Naive B cell (primary cell): Measurements from ENCODE around the gene SLC9A5. TPM values are rescaled to one million over a fixed set of nuclear protein-coding genes. Genes with fewer than 3 reads are reported as not detected.

Experiments
- ATAC-seq, 2 donors: fragments of 150-1000 bp; cut with Tn5 transposase; 2 replicates each; pipeline ENCODE4 v1.10.0; 2021; ENCODE audit warnings: low read depth in 2 of 2, mild to moderate bottlenecking in 2 of 2, moderate library complexity in 2 of 2
- DNase-seq: peaks from one replicate; pipeline ENCODE4 v3.0.0; 2022
- H3K27ac Mint-ChIP-seq, 6 donors: one replicate each; pipeline ENCODE4 v1.8.0; 2020 to 2022; ENCODE audit warnings: mild to moderate bottlenecking in 6 of 6, mixed read lengths in 6 of 6, moderate library complexity in 5 of 6, inconsistent platforms in 2 of 6
- H3K27me3 Mint-ChIP-seq, 3 donors: one replicate each; pipeline ENCODE4 v1.8.0; 2021 to 2022; ENCODE audit warnings: mixed read lengths in 3 of 3, mild to moderate bottlenecking in 1 of 3
- H3K36me3 Mint-ChIP-seq, 2 donors: one replicate each; pipeline ENCODE4 v1.8.0; 2020 to 2022; ENCODE audit warnings: mixed read lengths in 2 of 2, inconsistent platforms in 1 of 2, mild to moderate bottlenecking in 1 of 2
- H3K4me1 Mint-ChIP-seq, 3 donors: one replicate each; pipeline ENCODE4 v1.8.0; 2020 to 2022; ENCODE audit warnings: mixed read lengths in 3 of 3, inconsistent platforms in 1 of 3, mild to moderate bottlenecking in 1 of 3, moderate library complexity in 1 of 3
- H3K4me3 Mint-ChIP-seq, 8 donors: one replicate each; pipeline ENCODE4 v1.8.0; 2020 to 2022; ENCODE audit warnings: mild to moderate bottlenecking in 8 of 8, mixed read lengths in 8 of 8, moderate library complexity in 8 of 8, inconsistent platforms in 2 of 8
- H3K9me3 Mint-ChIP-seq, 7 donors: one replicate each; pipeline ENCODE4 v1.8.0; 2020 to 2022; ENCODE audit warnings: mixed read lengths in 7 of 7, mild to moderate bottlenecking in 5 of 7, inconsistent platforms in 2 of 7, moderate library complexity in 1 of 7
- polyA plus RNA-seq, 6 donors: library from polyadenylated mRNA; unstranded; fragments of 300-500 nt; fragmentation: Illumina TruSeq; gene quantifications; one replicate each; pipeline ENCODE4 v1.2.3, GENCODE V29; 2021; ENCODE audit warnings: low read depth in 6 of 6

The SLC9A5 gene, protein sequence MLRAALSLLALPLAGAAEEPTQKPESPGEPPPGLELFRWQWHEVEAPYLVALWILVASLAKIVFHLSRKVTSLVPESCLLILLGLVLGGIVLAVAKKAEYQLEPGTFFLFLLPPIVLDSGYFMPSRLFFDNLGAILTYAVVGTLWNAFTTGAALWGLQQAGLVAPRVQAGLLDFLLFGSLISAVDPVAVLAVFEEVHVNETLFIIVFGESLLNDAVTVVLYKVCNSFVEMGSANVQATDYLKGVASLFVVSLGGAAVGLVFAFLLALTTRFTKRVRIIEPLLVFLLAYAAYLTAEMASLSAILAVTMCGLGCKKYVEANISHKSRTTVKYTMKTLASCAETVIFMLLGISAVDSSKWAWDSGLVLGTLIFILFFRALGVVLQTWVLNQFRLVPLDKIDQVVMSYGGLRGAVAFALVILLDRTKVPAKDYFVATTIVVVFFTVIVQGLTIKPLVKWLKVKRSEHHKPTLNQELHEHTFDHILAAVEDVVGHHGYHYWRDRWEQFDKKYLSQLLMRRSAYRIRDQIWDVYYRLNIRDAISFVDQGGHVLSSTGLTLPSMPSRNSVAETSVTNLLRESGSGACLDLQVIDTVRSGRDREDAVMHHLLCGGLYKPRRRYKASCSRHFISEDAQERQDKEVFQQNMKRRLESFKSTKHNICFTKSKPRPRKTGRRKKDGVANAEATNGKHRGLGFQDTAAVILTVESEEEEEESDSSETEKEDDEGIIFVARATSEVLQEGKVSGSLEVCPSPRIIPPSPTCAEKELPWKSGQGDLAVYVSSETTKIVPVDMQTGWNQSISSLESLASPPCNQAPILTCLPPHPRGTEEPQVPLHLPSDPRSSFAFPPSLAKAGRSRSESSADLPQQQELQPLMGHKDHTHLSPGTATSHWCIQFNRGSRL
- under 1 TPM in 4 of 6 donors, not detected in 2; 0.08 to 0.14 (median 0.10) TPM for polyA plus RNA-seq

DNA sequence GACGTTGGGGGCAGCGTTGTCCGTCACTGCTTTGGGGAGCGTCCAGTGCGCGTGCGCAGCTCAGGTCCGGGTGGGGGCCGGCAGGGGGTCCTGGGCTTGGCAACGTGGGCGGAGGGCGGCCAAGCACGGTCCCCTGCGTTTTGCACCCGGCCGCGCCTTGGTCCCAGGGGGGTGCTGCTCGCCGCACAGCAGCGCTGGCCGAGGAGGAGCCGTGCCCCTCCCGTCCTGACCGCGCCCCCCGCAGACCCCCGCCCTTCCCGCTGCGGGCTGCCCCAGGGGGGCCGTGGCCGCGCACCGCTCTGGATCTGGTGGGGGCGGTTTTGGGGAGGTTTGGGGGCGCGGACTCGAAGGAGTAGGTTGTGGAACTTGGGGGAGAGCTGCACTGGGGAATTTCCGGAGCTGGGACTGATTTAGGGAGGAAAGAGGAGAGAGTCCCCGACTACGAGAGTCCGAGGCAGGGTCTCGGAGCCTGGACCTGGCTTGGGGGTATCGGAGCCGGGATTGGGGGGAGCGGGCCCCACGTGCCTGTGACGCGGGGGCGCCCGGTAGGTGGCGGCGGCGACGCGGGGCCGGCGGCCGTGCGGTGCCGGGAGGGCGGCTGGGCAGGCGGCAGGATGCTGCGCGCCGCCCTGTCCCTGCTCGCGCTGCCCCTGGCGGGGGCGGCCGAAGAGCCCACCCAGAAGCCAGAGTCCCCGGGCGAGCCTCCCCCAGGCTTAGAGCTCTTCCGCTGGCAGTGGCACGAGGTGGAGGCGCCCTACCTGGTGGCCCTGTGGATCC is at the start of gene SLC9A5:
Gene SLC9A5, plus strand, starts transcription at position 579 of the 777 bp plus-strand sequence. Its CDS starts 36 bp downstream, at position 615.
- H3K36me3 Mint-ChIP-seq = no peaks in the 10 kb centered on the region
- no peaks in the 10 kb centered on the region for H3K9me3 Mint-ChIP-seq
- peak; percentile 35 for DNase-seq
- ATAC-seq = no peak
- H3K4me3 Mint-ChIP-seq = peak within 1 kb of the TSS; percentile 87 to 99 (median 96)
- H3K27me3 Mint-ChIP-seq = peaks cover 0 to 33% (median 23%) of the 10 kb centered on the region in 3 donors
- H3K27ac Mint-ChIP-seq = peak within 1 kb of the TSS; percentile 35 to 98 (median 81)
- H3K4me1 Mint-ChIP-seq = peaks cover 44% of the 10 kb centered on the region in 3 donors

DNA sequence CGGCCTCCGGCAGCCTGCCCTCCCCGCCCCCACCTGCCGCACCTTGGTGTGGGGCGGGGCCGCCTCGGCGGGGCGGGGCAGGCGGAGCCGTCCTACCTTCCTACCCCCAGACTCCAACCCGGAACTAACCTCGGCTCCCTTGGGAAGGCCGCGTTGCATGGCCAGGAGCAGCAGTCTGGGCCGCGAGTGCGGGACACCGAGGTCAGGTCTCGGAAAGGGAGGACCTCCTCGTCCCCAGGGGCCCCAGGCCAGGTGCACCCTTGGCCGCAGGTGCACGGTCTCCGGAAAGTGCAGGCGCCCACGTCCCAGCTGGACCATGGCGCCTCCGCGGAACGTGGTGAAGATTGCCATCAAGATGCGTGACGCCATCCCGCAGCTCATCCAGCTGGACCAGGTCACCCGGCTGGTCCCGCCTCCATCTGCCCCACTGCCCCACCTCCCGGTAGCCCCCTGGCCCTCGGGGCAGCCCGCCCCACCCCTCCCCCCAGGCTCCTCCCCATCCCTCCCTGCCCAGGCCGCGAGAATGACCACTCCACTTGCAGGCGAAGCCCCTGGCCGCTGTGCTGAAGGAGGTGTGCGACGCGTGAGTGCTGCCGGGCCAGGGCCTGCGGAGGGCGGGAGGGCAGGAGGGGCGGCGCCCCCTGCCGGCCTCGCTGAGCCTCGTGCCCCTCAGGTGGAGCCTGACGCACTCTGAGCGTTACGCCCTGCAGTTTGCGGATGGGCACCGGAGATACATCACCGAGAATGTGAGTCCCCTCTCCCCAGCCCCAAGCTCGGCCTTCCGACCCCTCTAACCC is 49.6 kb upstream of the SLC9A5 start, which contains the start of gene ELMO3:
Gene ELMO3, plus strand, starts transcription at position 121 of the 797 bp plus-strand sequence. Its CDS starts 196 bp downstream, at position 317.
- Mint-ChIP-seq H3K4me1 (peaks cover 24 to 32% (median 25%) of the 10 kb centered on the region in 3 donors), H3K27ac (peak within 1 kb of the TSS in 3 of 6 donors; percentile 38 to 84 (median 82)), H3K36me3 (peaks cover 6 to 21% of the 10 kb centered on the region in 2 donors), H3K27me3 (no peaks in the 10 kb centered on the region), H3K9me3 (no peaks in the 10 kb centered on the region), H3K4me3 (peak within 1 kb of the TSS in 6 of 8 donors; percentile 22 to 71 (median 47))
- DNase-seq (no peak), ATAC-seq (peak; percentile 52 to 71)

DNA sequence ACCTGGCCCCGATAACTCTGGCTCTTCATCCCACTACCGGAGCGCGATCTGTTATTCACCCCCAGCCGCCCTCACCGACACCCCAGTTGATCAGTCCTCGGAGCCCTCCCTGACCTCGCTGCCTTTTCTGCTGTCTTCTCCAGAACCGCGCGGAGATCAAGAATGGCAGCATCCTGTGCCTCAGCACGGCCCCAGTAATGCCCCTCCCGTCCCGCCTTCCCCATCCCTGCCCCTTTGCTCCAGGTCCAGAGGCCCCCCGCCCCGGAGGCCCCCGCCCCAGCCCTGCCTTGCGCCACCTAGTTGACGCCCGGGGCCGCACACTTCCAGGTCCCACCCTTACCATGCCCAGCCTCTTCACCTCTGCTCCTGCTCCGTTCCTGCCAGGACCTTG is 49.0 kb upstream of the SLC9A5 start:
- H3K27me3 Mint-ChIP-seq = no peaks in the 10 kb centered on the region
- ATAC-seq = peak in 1 of 2 donors; percentile 32
- H3K9me3 Mint-ChIP-seq = no peaks in the 10 kb centered on the region
- peaks cover 6 to 21% of the 10 kb centered on the region in 2 donors for H3K36me3 Mint-ChIP-seq
- peak overlapping the region in 6 of 8 donors; percentile 15 to 74 (median 54) for H3K4me3 Mint-ChIP-seq
- DNase-seq = no peak
- peak overlapping the region in 2 of 6 donors; percentile 78 to 86 for H3K27ac Mint-ChIP-seq
- H3K4me1 Mint-ChIP-seq = peaks cover 20 to 31% (median 23%) of the 10 kb centered on the region in 3 donors

DNA sequence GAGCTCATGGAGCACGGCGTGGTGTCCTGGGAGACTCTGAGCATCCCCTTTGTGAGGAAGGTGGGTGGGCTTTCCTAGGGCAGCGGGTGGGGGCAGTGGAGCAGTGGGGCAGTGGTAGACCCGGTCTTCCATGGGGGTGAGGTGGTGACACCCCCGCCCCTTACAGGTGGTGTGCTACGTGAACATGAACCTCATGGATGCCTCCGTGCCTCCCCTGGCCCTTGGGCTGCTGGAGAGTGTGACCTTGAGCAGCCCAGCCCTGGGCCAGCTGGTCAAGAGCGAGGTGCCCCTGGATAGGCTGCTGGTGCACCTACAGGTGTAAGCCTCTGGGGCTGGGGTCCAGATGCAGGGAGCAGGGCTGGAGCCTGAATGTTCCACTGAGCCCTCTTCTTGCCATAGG is 48.3 kb upstream of the SLC9A5 start:
- ATAC-seq (no peak), DNase-seq (no peak)
- no peak overlapping the region for H3K4me3 Mint-ChIP-seq
- H3K9me3 Mint-ChIP-seq = no peaks in the 10 kb centered on the region
- H3K27ac Mint-ChIP-seq = no peak overlapping the region
- no peaks in the 10 kb centered on the region for H3K27me3 Mint-ChIP-seq
- H3K4me1 Mint-ChIP-seq = peaks cover 19 to 30% (median 23%) of the 10 kb centered on the region in 3 donors
- peaks cover 6 to 21% of the 10 kb centered on the region in 2 donors for H3K36me3 Mint-ChIP-seq

DNA sequence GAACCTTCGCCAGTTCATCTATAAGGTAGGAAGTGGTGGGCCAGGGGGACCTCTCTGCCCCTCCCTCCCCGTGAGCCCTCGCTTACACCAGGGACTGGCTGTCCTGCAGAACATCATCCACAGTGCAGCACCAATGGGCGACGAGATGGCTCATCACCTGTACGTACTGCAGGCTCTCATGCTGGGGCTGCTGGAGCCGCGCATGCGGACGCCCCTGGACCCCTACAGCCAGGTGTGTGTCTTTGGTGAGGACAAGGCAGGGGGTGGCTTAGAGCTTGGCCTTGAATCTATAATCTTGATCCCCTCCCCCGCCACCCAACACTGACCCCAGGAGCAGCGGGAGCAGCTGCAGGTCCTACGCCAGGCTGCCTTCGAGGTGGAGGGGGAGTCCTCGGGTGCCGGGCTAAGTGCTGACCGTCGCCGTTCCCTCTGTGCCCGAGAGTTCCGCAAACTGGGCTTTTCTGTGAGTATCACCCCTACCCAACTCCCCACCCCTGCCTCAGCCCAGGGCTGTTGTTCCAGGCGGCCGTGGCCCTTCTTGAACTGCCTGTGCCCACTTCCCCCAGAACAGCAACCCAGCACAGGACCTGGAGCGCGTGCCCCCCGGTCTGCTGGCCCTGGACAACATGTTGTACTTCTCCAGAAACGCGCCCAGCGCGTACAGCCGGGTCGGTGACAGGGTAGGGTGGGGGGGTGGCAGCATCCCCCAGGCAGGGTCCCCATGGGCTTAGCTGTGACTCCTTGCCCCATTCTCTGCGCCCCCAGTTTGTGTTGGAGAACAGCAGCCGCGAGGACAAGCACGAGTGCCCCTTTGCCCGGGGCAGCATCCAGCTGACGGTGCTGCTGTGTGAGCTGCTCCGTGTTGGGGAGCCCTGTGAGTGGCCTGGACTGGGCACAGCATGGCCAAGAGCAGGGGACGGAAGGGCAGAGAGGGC is 47.1 kb upstream of the SLC9A5 start:
- Mint-ChIP-seq H3K9me3 (no peaks in the 10 kb centered on the region), H3K4me1 (peaks cover 13 to 18% (median 15%) of the 10 kb centered on the region in 3 donors), H3K4me3 (no peak overlapping the region), H3K27ac (peak overlapping the region in 1 of 6 donors; percentile 54), H3K27me3 (no peaks in the 10 kb centered on the region), H3K36me3 (peaks cover 2 to 11% of the 10 kb centered on the region in 2 donors)
- DNase-seq = no peak
- no peak for ATAC-seq

DNA sequence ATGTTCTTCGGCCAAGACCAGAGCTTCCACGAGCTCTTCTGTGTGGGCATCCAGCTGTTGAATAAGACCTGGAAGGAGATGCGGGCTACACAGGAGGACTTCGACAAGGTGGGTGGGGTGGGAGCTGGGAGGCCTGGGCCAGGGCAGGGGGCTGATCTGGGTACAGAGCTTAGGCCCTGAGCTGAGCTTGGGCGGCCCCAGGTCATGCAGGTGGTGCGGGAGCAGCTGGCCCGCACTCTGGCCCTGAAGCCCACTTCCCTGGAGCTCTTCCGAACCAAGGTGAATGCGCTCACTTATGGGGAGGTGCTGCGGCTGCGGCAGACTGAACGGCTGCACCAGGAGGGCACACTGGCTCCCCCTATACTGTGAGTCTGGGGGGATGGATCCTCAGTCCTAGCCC is 46.4 kb upstream of the SLC9A5 start:
- peaks cover 5 to 13% (median 12%) of the 10 kb centered on the region in 3 donors for H3K4me1 Mint-ChIP-seq
- no peak for DNase-seq
- ATAC-seq = no peak
- H3K27me3 Mint-ChIP-seq = no peaks in the 10 kb centered on the region
- peaks cover 0 to 6% of the 10 kb centered on the region in 2 donors for H3K36me3 Mint-ChIP-seq
- H3K4me3 Mint-ChIP-seq = no peak overlapping the region
- H3K9me3 Mint-ChIP-seq = no peaks in the 10 kb centered on the region
- H3K27ac Mint-ChIP-seq = no peak overlapping the region

DNA sequence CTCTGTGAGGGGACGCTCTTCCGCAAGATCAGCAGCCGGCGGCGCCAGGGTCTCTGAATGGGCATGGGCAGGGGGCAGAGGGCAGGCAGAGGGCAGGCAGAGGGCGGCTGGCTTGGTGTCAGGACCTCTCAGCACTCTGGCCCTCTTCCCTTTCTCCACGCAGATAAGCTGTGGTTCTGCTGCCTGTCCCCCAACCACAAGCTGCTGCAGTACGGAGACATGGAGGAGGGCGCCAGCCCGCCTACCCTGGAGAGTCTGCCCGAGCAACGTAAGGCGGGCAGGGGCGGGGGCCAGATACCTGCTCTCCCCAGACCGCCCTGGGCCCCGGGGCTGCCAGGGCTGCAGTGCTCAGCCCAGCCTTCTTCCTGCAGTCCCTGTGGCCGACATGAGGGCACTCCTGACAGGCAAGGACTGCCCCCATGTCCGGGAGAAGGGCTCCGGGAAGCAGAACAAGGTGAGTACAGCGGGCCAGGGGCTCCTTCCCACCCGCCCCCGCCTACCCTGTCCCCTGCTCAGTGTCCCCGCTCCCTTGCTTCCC is 45.8 kb upstream of the SLC9A5 start:
- Mint-ChIP-seq H3K27me3 (no peaks in the 10 kb centered on the region), H3K27ac (no peak overlapping the region), H3K4me1 (peaks cover 5 to 12% (median 11%) of the 10 kb centered on the region in 3 donors), H3K9me3 (no peaks in the 10 kb centered on the region), H3K4me3 (no peak overlapping the region), H3K36me3 (peaks cover 0 to 6% of the 10 kb centered on the region in 2 donors)
- ATAC-seq = no peak
- DNase-seq = no peak

DNA sequence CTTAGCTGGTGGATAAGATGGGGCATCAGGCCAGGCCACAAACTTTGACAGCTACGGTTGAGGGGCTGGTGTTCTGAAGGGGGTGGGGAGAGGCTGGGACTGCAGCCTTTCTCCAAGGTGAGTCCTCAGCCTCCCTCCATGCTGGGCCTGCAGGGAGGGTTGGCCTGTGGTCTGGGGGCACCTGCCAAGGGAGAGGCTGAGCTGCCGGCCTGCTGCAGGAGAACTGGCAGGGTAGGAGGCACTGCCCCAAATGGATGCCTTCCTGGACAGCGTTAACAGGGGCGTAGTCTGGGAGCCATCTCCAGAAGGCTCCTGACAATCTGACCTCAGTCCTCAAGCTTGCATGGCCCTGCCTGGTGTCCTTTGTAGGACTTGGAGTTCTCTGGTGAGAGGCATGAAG is 44.7 kb upstream of the SLC9A5 start:
- Mint-ChIP-seq H3K4me1 (peaks cover 0 to 8% (median 5%) of the 10 kb centered on the region in 3 donors), H3K4me3 (no peak overlapping the region), H3K36me3 (peaks cover 0 to 6% of the 10 kb centered on the region in 2 donors), H3K9me3 (no peaks in the 10 kb centered on the region), H3K27me3 (no peaks in the 10 kb centered on the region), H3K27ac (peak overlapping the region in 1 of 6 donors; percentile 66)
- ATAC-seq = no peak
- no peak for DNase-seq

DNA sequence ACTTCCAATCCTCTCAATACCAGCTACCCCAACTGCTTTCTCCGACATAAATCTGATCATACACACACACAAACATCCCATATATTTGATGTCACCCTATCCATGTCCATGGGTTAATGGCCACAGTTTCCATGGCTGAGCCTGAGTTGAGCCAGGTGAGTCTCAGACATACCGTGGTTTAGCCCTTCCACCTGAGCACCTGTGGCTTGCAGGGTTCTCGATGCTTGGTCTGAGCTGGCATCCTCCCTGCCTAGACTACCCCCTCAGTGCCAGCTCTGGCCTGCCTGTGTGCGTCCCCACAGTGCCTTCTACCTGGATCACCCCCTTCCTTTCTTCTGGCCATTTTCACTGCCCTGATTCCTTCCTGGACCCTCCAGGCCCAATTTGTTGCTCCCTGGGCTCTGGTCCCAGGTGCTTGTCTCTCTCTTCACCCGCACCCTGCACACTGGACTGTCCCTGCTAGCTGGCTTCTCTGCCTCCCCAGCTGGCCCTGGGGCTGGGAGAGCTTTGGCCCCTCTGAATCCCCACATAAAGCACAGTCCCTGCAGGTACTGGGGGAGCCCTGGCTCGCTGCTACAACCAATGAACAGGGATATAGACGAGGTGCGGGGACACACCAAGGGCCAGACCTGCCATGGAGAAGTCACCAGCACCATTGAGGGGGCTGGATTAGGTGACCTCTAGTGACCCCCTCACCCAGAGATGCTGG is 42.5 kb upstream of the SLC9A5 start:
- Mint-ChIP-seq H3K27ac (peak overlapping the region in 2 of 6 donors; percentile 43 to 61), H3K4me1 (peaks cover 0 to 3% (median 0%) of the 10 kb centered on the region in 3 donors), H3K36me3 (no peaks in the 10 kb centered on the region), H3K9me3 (no peaks in the 10 kb centered on the region), H3K27me3 (no peaks in the 10 kb centered on the region), H3K4me3 (no peak overlapping the region)
- DNase-seq (no peak), ATAC-seq (no peak)

DNA sequence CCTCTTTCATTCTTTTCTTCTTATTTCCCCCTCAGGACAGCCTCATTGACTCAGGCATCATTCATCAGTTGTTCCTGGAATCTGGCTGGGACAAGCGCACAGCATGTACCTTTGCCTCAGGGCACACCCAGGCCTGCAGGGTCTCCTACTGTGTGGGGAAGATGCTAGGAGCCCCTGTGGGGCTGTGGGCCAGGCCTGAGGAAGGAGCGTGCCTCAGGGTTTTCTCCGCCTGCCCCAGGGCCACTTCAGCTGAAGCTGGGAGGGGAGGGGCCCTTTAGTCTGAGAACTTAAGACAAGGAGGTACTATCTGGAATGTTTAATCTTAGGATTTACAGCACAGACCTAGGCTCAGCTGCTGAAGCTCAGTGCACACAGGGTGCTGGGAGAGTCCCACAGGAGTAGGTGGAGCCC is 41.9 kb upstream of the SLC9A5 start:
- H3K36me3 Mint-ChIP-seq = no peaks in the 10 kb centered on the region
- H3K27ac Mint-ChIP-seq = peak overlapping the region in 2 of 6 donors; percentile 43 to 47
- H3K27me3 Mint-ChIP-seq = no peaks in the 10 kb centered on the region
- no peak for DNase-seq
- peaks cover 0 to 3% (median 0%) of the 10 kb centered on the region in 3 donors for H3K4me1 Mint-ChIP-seq
- ATAC-seq = no peak
- no peak overlapping the region for H3K4me3 Mint-ChIP-seq
- no peaks in the 10 kb centered on the region for H3K9me3 Mint-ChIP-seq
